Measurements from ENCODE around the gene SNX8. TPM values are rescaled to one million over a fixed set of nuclear protein-coding genes. Genes with fewer than 3 reads are reported as not detected.

SNX8 gene
- total RNA-seq, 3 donors from 2014 or later, result 8.8 to 32.3 (median 20.3) TPM

- intact Hi-C loops (cut with DNase I; ENCODE audit: low total_unique reads), result no loop called here
- peak in 1 of 2 donors; percentile 34 for DNase-seq (ENCODE audit: low spot score in 2 of 2)
- TF ChIP-seq CTCF (IDR thresholded peaks at IDR 0.05) (no peak), POLR2A (IDR thresholded peaks at IDR 0.05) (no peak), POLR2AphosphoS5 (IDR thresholded peaks at IDR 0.05) (no peak)
- H3K27ac ChIP-seq, result no peak overlapping the region
- H3K27me3 ChIP-seq, result no peaks in the 10 kb centered on the region
- H3K9me3 ChIP-seq, result no peaks in the 10 kb centered on the region
- no peaks in the 10 kb centered on the region for H3K4me1 ChIP-seq
- H3K36me3 ChIP-seq, result no peaks in the 10 kb centered on the region
- H3K4me3 ChIP-seq, result no peak overlapping the region
Measured at GRCh38 chr7:2202901-2203765, 111.1 kb downstream of the SNX8 start.

GRCh38 chr7:2202361-2202761 is 111.9 kb downstream of the SNX8 start:
- no peak overlapping the region for H3K27ac ChIP-seq
- H3K4me3 ChIP-seq, result no peak overlapping the region
- H3K4me1 ChIP-seq, result no peaks in the 10 kb centered on the region
- H3K27me3 ChIP-seq, result no peaks in the 10 kb centered on the region
- TF ChIP-seq POLR2A (IDR thresholded peaks at IDR 0.05), result no peak
- TF ChIP-seq POLR2AphosphoS5 (IDR thresholded peaks at IDR 0.05), result no peak
- TF ChIP-seq CTCF (IDR thresholded peaks at IDR 0.05), result no peak
- H3K36me3 ChIP-seq, result no peaks in the 10 kb centered on the region
- peak in 1 of 2 donors; percentile 19 for DNase-seq (ENCODE audit: low spot score in 2 of 2)
- H3K9me3 ChIP-seq, result no peaks in the 10 kb centered on the region
- intact Hi-C loops (cut with DNase I; ENCODE audit: low total_unique reads), result no loop called here

Other genes starting within 250 kb of the SNX8 start
- gene MAD1L1, start 81.5 kb downstream of the SNX8 start, total RNA-seq, result 10 to 100 TPM; 27.7 to 33.9 (median 28.8) TPM
- 10 to 100 TPM; 10.9 to 20.2 (median 18.0) TPM for gene MRM2, start 72.2 kb downstream of the SNX8 start, total RNA-seq
- gene NUDT1, start 72.2 kb downstream of the SNX8 start, total RNA-seq, result 10 to 100 TPM; 13.3 to 28.5 (median 18.0) TPM
- 100 to 1,000 TPM; 111 to 122 (median 115) TPM for gene EIF3B, start 40.4 kb upstream of the SNX8 start, total RNA-seq
- gene CHST12, start 89.2 kb upstream of the SNX8 start, total RNA-seq, result 10 to 100 TPM in 1 of 3 donors, 1 to 10 TPM in 2; 6.2 to 15.0 (median 7.2) TPM
- gene GRIFIN, start 162.0 kb upstream of the SNX8 start, total RNA-seq, result not detected
- 10 to 100 TPM in 1 of 3 donors, 1 to 10 TPM in 2; 5.0 to 16.4 (median 9.1) TPM for gene LFNG, start 205.3 kb upstream of the SNX8 start, total RNA-seq
- gene BRAT1, start 241.1 kb upstream of the SNX8 start, total RNA-seq, result 10 to 100 TPM; 20.8 to 36.4 (median 28.4) TPM
- 10 to 100 TPM; 13.4 to 22.7 (median 13.8) TPM for gene IQCE, start 244.5 kb upstream of the SNX8 start, total RNA-seq